COR-L47 (cell line): ENCODE data around the gene THRA.

ENCODE experiments used
- DNase-seq: peaks from one replicate; lab custom pipeline; 2025; lab: John Stamatoyannopoulos, UW

Gene THRA

GRCh38 chr17:40099619-40100418 is 37.1 kb downstream of the THRA start:
- no peak for DNase-seq

- DNase-seq, result no peak
Measured at GRCh38 chr17:40100419-40100668, 37.6 kb downstream of the THRA start, which contains the start of gene NR1D1. Gene NR1D1, minus strand, starts transcription at chr17:40100589. Its CDS starts 495 bp downstream, at chr17:40100094.

- DNase-seq, result peak; percentile 92
Measured at GRCh38 chr17:40100669-40101366, 38.1 kb downstream of the THRA start.

DNA sequence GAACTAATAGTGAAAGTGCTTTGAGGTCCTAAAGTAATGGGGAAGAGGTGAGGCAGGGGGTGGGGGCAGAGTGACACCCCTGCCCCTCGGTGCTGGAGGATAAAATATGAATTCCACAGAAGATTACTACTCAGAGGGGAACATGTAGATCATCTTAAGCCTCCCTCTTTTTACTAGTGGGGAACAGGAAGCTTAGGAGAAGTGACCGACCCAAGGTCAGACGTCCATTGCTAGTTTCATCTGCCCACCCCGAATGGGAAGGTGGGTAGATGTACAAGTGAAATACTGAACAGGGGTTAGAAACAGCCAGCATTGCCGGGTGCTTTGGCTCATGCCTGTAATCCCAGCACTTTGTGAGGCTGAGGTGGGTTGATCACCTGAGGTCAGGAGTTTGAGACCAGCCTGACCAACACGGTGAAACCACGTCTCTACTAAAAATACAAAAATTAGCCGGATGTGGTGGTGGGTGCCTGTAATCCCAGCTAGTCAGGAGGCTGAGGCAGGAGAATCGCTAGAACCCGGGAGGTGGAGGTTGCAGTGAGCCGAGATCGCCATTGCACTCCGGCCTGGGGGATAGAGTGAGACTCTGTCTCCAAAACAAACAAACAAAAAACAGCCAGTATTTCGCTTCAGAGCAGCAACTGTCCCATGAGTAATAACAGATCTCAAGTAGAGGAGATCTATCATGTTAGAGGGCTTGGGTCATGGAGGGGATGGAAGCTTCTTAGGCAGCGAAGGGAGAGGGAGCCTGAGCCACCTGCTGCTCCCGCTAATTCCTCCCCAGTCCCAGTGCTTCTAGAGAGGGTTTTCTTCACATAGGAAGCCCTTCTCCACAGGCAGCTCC is 38.8 kb downstream of the THRA start:
- no peak for DNase-seq

GRCh38 chr17:40103071-40103661 is 40.4 kb downstream of the THRA start:
- DNase-seq, result no peak

- no peak for DNase-seq
Measured at GRCh38 chr17:40103688-40104087, 40.9 kb downstream of the THRA start.

DNA sequence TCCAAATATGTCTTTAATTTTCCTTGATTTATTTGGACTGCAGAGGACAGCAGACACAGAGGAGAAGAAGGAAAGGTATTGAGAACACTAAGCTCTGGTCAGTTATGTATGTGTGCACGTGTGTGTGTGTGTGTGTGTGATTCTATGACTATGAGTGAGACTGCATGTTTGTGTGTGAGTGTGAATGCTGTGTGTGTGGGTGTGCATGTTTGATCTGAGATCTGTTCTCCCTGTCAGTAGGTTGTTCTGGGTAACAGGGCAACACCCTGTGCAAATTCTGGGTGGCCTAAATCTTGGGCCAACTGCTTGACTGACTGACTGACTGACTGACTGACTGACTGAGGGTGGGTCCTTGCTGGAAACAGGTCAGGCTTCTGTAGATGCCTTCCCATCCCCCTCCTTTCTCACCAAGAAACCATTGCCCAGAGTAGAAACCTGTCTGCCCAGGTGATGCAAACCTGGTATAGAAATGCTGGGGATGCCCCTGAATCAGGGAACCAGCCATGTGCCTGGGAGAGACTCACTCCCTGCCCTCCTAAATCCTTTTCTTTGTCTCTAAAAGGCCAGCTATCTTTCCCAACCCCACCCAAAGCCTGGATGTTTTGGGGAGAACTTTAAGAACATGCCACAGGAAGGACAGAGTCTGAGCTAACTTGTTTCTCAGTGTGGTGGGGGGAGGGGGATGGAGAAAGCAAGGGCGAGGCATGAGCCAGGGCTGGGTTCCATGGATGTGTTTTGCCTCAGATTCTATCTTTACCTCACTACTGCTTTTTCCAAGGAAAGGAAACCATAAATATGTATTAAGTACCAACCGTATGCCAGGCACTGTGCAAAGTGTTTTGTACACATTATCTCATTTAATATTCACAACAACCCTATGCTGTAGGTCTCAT is 42.1 kb downstream of the THRA start:
- DNase-seq, result no peak

- DNase-seq, result no peak
Measured at GRCh38 chr17:40105861-40106759, 43.3 kb downstream of the THRA start.

GRCh38 chr17:40106760-40107521 is 44.2 kb downstream of the THRA start:
- DNase-seq, result no peak

DNA sequence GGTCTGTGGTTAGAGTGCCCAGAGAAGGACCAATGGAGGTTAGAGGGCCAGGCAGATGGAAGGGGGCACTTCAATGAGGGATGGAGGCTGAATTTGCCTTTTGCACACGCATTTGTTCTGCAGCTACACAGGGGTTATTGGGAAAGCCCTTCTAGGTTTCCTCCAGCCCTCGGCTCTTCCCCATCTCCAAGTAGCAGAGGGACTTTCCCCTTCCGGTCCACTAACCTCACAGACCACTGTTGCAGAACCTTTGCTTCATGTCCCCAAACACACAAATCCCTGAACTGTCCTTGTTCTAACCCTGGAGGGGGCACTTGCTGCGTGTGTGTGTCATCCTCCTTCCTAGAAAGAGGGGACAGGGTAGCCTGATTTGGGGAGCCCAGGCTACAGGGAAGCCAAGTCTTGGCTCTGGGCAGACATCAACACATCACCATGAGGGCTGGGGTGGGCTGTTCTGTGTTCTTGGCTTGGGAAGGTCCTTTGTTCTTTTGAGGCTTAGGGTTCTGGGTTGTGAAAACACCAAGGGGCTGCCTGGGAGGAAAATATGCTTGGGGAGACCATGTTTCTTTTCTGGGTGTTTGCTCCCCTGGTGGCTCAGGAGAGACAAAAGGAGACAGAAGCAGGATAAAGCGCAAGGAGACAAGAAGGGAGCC is 44.9 kb downstream of the THRA start:
- DNase-seq, result no peak

DNA sequence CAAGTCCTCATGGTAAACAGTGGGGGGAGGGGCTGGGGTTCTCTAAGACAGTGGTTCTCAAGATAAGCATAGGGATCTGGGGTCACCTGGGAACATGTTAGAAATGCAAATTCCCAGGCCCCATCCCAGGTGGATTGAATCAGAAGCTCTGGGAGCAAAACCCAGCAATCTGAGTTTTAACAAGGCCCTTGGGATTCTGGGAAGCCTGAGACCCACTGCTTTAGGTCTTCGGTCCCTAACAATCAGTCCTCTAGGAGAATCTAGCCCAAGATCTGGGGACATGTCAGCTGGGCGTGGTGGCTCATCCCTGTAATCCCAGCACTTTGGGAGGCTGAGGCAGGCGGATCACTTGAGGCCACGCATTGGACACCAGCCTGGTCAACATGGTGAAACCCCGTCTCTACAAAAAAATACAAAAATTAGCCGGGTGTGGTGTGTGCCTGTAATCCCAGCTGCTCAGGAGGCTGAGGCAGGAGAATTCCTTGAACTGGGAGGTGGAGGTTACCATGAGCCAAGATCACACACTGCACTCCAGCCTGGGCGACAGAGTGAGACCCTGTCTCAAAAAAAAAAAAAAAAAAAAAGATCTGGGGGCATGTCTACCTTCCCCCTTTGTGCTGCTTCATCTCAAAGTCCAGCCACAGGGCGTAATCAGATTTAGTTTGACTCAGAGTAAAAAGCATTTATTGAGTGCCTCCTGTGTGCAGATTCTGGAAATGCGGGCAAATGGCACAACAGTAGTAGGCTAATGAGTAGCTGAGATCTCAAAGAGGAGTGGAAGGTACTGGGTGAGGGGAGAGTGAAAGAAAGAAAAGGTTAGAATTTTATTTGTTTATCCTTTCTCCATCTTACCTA is 46.4 kb downstream of the THRA start:
- DNase-seq, result no peak

GRCh38 chr17:40110026-40110845 is 47.5 kb downstream of the THRA start:
- DNase-seq, result no peak

DNA sequence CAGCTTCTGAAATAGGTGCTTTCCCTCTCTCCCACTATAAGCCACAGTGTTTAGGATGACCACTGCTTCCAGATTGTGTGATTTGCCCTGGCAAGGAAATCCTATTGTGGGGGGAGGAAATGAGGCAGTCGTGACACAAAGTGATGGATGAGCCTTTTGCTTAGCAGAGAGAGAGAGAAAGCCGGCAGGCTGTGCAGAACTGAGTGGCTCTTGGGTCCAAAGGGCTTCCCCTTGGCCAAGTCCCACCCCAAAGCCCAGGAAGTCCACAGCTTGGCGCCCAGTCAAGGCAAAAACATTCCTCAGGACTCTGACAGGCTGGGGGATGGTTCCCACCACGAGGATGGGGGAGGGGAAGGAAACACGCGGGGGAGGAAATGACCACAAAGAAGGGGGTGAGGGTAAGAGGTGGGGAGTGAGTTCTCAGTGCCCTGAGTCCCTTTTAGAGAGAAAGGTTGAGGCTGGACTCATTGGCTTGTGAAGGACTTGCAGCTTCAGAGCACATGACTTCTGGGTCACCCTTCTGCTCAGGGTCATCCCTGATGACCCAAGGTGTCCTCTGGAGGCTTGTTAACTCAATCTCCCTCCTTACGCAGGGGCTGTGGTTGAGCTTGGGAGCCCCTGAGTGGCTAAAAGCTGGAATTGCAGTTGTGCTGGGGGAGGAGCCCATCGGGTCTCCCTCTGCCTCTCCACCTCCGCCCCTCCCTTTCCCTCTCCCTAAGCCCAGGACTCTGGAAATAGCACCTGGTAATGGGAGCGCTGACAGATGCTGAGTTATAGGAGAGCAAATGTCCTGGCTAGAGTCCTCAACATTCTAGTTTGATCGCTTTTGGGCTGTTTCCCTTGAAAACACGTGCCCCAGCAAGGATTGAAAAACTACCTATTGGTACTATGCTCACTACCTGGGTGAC is 48.7 kb downstream of the THRA start:
- peak; percentile 87 for DNase-seq

DNA sequence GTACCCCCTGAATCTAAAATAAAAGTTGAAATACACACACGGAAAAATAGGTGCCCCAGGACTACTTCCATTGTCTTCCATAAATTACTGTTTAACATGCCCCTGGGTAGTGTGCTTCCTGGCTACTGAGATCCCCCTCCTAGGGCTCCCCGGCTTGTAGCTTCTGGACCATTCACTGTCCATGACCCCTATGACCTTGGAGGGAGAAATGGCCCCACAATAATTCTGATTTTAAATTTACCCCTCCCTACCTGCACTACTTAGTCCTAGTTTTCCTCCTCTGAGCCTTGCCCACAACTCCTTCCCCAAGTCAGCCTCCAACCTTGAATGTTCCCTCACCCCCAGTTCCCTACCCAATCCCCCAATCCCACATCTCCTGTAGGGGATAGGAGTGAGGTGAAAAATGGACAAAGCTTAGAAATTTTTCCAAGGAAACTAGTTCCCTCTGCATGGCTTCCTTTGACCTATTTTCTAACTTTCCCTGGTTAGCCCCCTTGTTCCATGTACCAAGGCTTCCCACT is 49.5 kb downstream of the THRA start:
- DNase-seq, result no peak

DNA sequence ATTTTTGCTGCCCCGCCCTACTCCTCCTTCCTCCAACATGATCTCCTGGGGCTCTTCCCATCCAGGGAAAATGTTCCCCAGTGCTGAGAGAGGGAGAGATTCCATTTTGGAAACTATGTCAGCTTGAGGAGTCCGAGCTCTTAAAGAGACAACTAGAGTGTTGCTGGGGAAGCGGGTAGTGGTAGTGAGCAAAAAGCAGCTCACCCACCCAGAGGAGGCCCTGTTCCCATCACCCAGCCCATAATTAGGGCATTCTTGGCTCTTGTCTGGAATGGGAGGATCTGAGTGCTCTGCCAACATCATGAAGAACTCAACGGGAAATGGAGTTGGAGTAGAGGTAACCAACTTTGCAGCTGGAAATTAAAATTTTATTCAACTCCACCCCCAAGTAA is 49.9 kb downstream of the THRA start:
- no peak for DNase-seq
